Naive B cell (primary cell): ENCODE data around the gene RPS24. TPM values are rescaled to one million over a fixed set of nuclear protein-coding genes. Genes with fewer than 3 reads are reported as not detected.
"Not testable (repeated sequence)": the region's sequence is repeated elsewhere in the genome, so short reads cannot be mapped to it uniquely, and the experiment has no call there.

ENCODE experiments used
- ATAC-seq, 2 donors: fragments of 150-1000 bp; cut with Tn5 transposase; 2 replicates each; pipeline ENCODE4 v1.10.0; 2021; ENCODE audit warnings: low read depth in 2 of 2, mild to moderate bottlenecking in 2 of 2, moderate library complexity in 2 of 2
- DNase-seq: peaks from one replicate; pipeline ENCODE4 v3.0.0; 2022
- H3K27ac Mint-ChIP-seq, 6 donors: one replicate each; pipeline ENCODE4 v1.8.0; 2020 to 2022; ENCODE audit warnings: mild to moderate bottlenecking in 6 of 6, mixed read lengths in 6 of 6, moderate library complexity in 5 of 6, inconsistent platforms in 2 of 6
- H3K27me3 Mint-ChIP-seq, 3 donors: one replicate each; pipeline ENCODE4 v1.8.0; 2021 to 2022; ENCODE audit warnings: mixed read lengths in 3 of 3, mild to moderate bottlenecking in 1 of 3
- H3K36me3 Mint-ChIP-seq, 2 donors: one replicate each; pipeline ENCODE4 v1.8.0; 2020 to 2022; ENCODE audit warnings: mixed read lengths in 2 of 2, inconsistent platforms in 1 of 2, mild to moderate bottlenecking in 1 of 2
- H3K4me1 Mint-ChIP-seq, 3 donors: one replicate each; pipeline ENCODE4 v1.8.0; 2020 to 2022; ENCODE audit warnings: mixed read lengths in 3 of 3, inconsistent platforms in 1 of 3, mild to moderate bottlenecking in 1 of 3, moderate library complexity in 1 of 3
- H3K4me3 Mint-ChIP-seq, 8 donors: one replicate each; pipeline ENCODE4 v1.8.0; 2020 to 2022; ENCODE audit warnings: mild to moderate bottlenecking in 8 of 8, mixed read lengths in 8 of 8, moderate library complexity in 8 of 8, inconsistent platforms in 2 of 8
- H3K9me3 Mint-ChIP-seq, 7 donors: one replicate each; pipeline ENCODE4 v1.8.0; 2020 to 2022; ENCODE audit warnings: mixed read lengths in 7 of 7, mild to moderate bottlenecking in 5 of 7, inconsistent platforms in 2 of 7, moderate library complexity in 1 of 7
- polyA plus RNA-seq, 6 donors: library from polyadenylated mRNA; unstranded; fragments of 300-500 nt; fragmentation: Illumina TruSeq; gene quantifications; one replicate each; pipeline ENCODE4 v1.2.3, GENCODE V29; 2021; ENCODE audit warnings: low read depth in 6 of 6

RPS24 gene
- 1,000 to 10,000 TPM in 2 of 6 donors, 100 to 1,000 TPM in 4; 784 to 1,204 (median 985) TPM for polyA plus RNA-seq

GRCh38 chr10:78033637-78034470 lies at the start of gene RPS24:
Gene RPS24, plus strand, starts transcription at chr10:78033863. Its CDS starts 39 bp downstream, at chr10:78033902.
- peaks cover 0 to 3% (median 0%) of the 10 kb centered on the region in 7 donors for H3K9me3 Mint-ChIP-seq
- peak within 1 kb of the TSS; percentile 90 to 97 (median 95) for H3K4me3 Mint-ChIP-seq
- H3K4me1 Mint-ChIP-seq: peaks cover 39 to 55% (median 41%) of the 10 kb centered on the region in 3 donors
- peak within 1 kb of the TSS; percentile 46 to 94 (median 88) for H3K27ac Mint-ChIP-seq
- DNase-seq (peak; percentile 97), ATAC-seq (peak; percentile 87)
- H3K27me3 Mint-ChIP-seq: no peaks in the 10 kb centered on the region
- peaks cover 3 to 22% of the 10 kb centered on the region in 2 donors for H3K36me3 Mint-ChIP-seq

- no peaks in the 10 kb centered on the region for H3K9me3 Mint-ChIP-seq
- no peak overlapping the region for H3K27ac Mint-ChIP-seq
- no peak overlapping the region for H3K4me3 Mint-ChIP-seq
- ATAC-seq: no peak
- H3K4me1 Mint-ChIP-seq: no peaks in the 10 kb centered on the region
- peaks cover 37 to 42% of the 10 kb centered on the region in 2 donors for H3K36me3 Mint-ChIP-seq
- H3K27me3 Mint-ChIP-seq: no peaks in the 10 kb centered on the region
- no peak for DNase-seq
Measured at GRCh38 chr10:77984986-77985385, 48.7 kb upstream of the RPS24 start.

- ATAC-seq (no peak), DNase-seq (no peak)
- Mint-ChIP-seq H3K4me1 (no peaks in the 10 kb centered on the region), H3K27me3 (no peaks in the 10 kb centered on the region), H3K4me3 (no peak overlapping the region), H3K27ac (peak overlapping the region in 1 of 6 donors; percentile 68), H3K36me3 (peaks cover 30 to 32% of the 10 kb centered on the region in 2 donors), H3K9me3 (no peaks in the 10 kb centered on the region)
Measured at GRCh38 chr10:77987671-77988255, 45.9 kb upstream of the RPS24 start.

GRCh38 chr10:77989081-77989724 lies 44.5 kb upstream of the RPS24 start:
- Mint-ChIP-seq H3K4me1 (peaks cover 0 to 5% (median 4%) of the 10 kb centered on the region in 3 donors), H3K9me3 (no peaks in the 10 kb centered on the region), H3K4me3 (no peak overlapping the region), H3K27me3 (no peaks in the 10 kb centered on the region), H3K36me3 (peaks cover 26 to 35% of the 10 kb centered on the region in 2 donors), H3K27ac (no peak overlapping the region)
- ATAC-seq: no peak
- no peak for DNase-seq

- peak overlapping the region in 1 of 6 donors; percentile 39 for H3K27ac Mint-ChIP-seq
- peaks cover 0 to 11% (median 4%) of the 10 kb centered on the region in 3 donors for H3K4me1 Mint-ChIP-seq
- DNase-seq: no peak
- no peaks in the 10 kb centered on the region for H3K9me3 Mint-ChIP-seq
- H3K4me3 Mint-ChIP-seq: no peak overlapping the region
- no peaks in the 10 kb centered on the region for H3K27me3 Mint-ChIP-seq
- no peak for ATAC-seq
- H3K36me3 Mint-ChIP-seq: peaks cover 17 to 29% of the 10 kb centered on the region in 2 donors
Measured at GRCh38 chr10:77993620-77994019, 40.0 kb upstream of the RPS24 start.

- H3K4me3 Mint-ChIP-seq, H3K27ac Mint-ChIP-seq, H3K9me3 Mint-ChIP-seq, H3K27me3 Mint-ChIP-seq, DNase-seq, ATAC-seq: not testable (repeated sequence)
- Mint-ChIP-seq H3K36me3 (peaks cover 27 to 34% of the 10 kb centered on the region in 2 donors), H3K4me1 (peaks cover 0 to 10% (median 9%) of the 10 kb centered on the region in 3 donors)
Measured at GRCh38 chr10:77998780-77999179, 34.9 kb upstream of the RPS24 start.

GRCh38 chr10:78000206-78000605 lies 33.5 kb upstream of the RPS24 start:
- DNase-seq (no peak), ATAC-seq (no peak)
- H3K4me1 Mint-ChIP-seq: peaks cover 0 to 5% (median 5%) of the 10 kb centered on the region in 3 donors
- no peak overlapping the region for H3K27ac Mint-ChIP-seq
- no peaks in the 10 kb centered on the region for H3K27me3 Mint-ChIP-seq
- H3K4me3 Mint-ChIP-seq: no peak overlapping the region
- H3K36me3 Mint-ChIP-seq: peaks cover 28% of the 10 kb centered on the region in 2 donors
- H3K9me3 Mint-ChIP-seq: no peaks in the 10 kb centered on the region

- Mint-ChIP-seq H3K9me3 (no peaks in the 10 kb centered on the region), H3K27ac (peak overlapping the region in 1 of 6 donors; percentile 1), H3K4me3 (no peak overlapping the region), H3K27me3 (no peaks in the 10 kb centered on the region), H3K36me3 (peaks cover 28 to 33% of the 10 kb centered on the region in 2 donors), H3K4me1 (peaks cover 0 to 5% (median 5%) of the 10 kb centered on the region in 3 donors)
- ATAC-seq (no peak), DNase-seq (no peak)
Measured at GRCh38 chr10:78000956-78001472, 32.6 kb upstream of the RPS24 start.

- Mint-ChIP-seq H3K9me3 (no peaks in the 10 kb centered on the region), H3K36me3 (peaks cover 33 to 38% of the 10 kb centered on the region in 2 donors)
Measured at GRCh38 chr10:78002541-78003288, 30.9 kb upstream of the RPS24 start.

GRCh38 chr10:78004215-78005026 lies 29.2 kb upstream of the RPS24 start:
- Mint-ChIP-seq H3K4me3 (no peak overlapping the region), H3K4me1 (peaks cover 0 to 5% (median 0%) of the 10 kb centered on the region in 3 donors), H3K9me3 (no peaks in the 10 kb centered on the region), H3K27me3 (no peaks in the 10 kb centered on the region), H3K36me3 (peaks cover 27 to 44% of the 10 kb centered on the region in 2 donors), H3K27ac (peak overlapping the region in 1 of 6 donors; percentile 29)
- DNase-seq: no peak
- no peak for ATAC-seq

More at GRCh38 chr10:78002541-78003288, 30.9 kb upstream of the RPS24 start:
- H3K4me1 Mint-ChIP-seq: peaks cover 0 to 5% (median 0%) of the 10 kb centered on the region in 3 donors
- H3K27me3 Mint-ChIP-seq: no peaks in the 10 kb centered on the region
- no peak overlapping the region for H3K4me3 Mint-ChIP-seq
- DNase-seq (no peak), ATAC-seq (no peak)
- peak overlapping the region in 1 of 6 donors; percentile 67 for H3K27ac Mint-ChIP-seq

- Mint-ChIP-seq H3K27ac (peak overlapping the region in 1 of 6 donors; percentile 3), H3K36me3 (peaks cover 30 to 40% of the 10 kb centered on the region in 2 donors)
- no peak for ATAC-seq
Measured at GRCh38 chr10:78007172-78007571, 26.5 kb upstream of the RPS24 start.

GRCh38 chr10:78009662-78010061 lies 24.0 kb upstream of the RPS24 start:
- no peaks in the 10 kb centered on the region for H3K27me3 Mint-ChIP-seq
- DNase-seq (no peak), ATAC-seq (no peak)
- H3K36me3 Mint-ChIP-seq: peaks cover 33 to 39% of the 10 kb centered on the region in 2 donors
- no peak overlapping the region for H3K4me3 Mint-ChIP-seq
- H3K27ac Mint-ChIP-seq: peak overlapping the region in 1 of 6 donors; percentile 16
- H3K4me1 Mint-ChIP-seq: no peaks in the 10 kb centered on the region
- no peaks in the 10 kb centered on the region for H3K9me3 Mint-ChIP-seq

More at GRCh38 chr10:78007172-78007571, 26.5 kb upstream of the RPS24 start:
- Mint-ChIP-seq H3K9me3 (no peaks in the 10 kb centered on the region), H3K27me3 (no peaks in the 10 kb centered on the region), H3K4me3 (no peak overlapping the region), H3K4me1 (no peaks in the 10 kb centered on the region)
- DNase-seq: no peak
